HG03139 (cell line): ENCODE results near the gene C1QTNF9.
"Not testable (repeated sequence)": the region's sequence is repeated elsewhere in the genome, so short reads cannot be mapped to it uniquely, and the experiment has no call there.

Experiments
- ATAC-seq: cut with Tn5 transposase; IDR thresholded peaks from one replicate; pipeline ENCODE4 v1.9.1; 2021; ENCODE audit not compliant: unreplicated experiment

Gene C1QTNF9

DNA sequence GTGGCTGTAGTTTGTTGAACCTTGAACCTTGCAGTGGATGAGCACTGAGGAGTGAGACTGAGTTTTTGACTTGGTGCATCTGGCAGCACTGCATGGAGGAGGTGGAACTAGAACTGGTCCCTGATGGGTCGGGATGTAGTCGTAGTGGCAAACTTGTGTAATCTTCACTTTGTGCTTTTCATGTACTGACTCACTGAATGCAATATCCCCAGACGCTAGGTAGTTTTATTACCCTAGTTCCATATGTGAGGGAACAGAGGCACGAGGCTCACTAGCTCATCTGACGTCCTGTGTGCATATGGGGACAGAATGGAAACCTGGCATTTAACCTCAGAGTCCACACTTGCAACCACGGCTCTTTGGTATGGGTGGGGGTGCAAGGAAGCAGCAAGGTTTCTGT lies 10.3 kb downstream of the C1QTNF9 start:
- ATAC-seq = not testable (repeated sequence)

DNA sequence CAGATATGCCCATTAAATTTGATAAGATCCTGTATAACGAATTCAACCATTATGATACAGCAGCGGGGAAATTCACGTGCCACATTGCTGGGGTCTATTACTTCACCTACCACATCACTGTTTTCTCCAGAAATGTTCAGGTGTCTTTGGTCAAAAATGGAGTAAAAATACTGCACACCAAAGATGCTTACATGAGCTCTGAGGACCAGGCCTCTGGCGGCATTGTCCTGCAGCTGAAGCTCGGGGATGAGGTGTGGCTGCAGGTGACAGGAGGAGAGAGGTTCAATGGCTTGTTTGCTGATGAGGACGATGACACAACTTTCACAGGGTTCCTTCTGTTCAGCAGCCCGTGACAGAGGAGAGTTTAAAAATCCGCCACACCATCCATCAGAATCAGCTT lies 12.0 kb downstream of the C1QTNF9 start:
- not testable (repeated sequence) for ATAC-seq

- not testable (repeated sequence) for ATAC-seq
Observed at GRCh38 chr13:24322470-24322869, 13.1 kb downstream of the C1QTNF9 start.

DNA sequence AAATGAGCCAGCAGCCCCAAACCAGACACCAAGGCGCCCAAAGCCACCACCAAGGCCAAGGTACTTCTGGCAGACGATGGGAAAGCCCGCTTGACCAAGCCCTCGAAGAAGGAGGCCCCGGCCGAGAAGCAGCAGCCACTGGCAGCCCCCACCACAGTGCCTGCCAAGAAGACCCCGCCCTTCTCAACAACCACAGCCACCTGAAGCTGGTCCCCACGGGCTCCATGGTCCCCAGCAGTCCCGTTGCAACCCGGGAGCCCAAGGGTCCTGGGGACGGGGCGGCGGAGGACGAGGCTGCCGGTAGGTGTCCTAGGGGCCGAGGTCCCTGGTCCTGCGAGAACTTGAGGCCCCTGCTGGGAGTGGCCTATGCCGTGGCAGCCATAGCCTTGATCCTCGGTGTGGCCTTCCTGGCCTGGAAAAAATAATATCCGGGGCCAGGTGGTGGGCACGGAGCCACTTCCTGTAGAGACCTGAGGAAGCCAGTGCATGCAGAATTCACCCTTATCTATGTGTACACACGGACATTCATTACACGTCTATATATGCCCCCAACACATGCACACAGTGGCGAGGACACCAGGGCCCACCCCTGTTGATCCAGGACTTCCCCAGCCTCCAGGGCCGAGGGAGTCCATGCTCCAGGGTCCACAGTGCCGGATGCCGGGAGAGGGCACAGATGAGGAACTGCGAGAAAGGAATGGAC lies 13.8 kb downstream of the C1QTNF9 start:
- ATAC-seq = no peak

- ATAC-seq = no peak
Observed at GRCh38 chr13:24323739-24324075, 14.3 kb downstream of the C1QTNF9 start.

DNA sequence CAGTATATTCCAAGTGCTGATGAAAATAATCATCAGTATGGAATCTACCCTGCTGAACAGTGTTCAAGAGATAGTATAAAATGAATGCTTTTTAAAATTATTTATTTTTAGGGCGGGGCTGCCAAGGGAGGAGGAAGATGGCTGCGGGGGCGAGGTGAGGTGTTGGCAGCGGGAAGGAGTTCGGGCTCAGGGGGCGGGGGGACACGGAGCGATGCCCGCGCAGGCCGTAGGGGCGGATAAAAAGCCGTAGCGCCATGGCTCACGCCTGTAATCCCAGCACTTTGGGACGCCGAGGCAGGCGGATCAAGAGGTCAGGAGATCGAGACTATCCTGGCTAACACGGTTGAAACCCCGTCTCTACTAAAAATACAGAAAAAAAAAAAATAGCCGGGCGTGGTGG lies 18.2 kb downstream of the C1QTNF9 start:
- not testable (repeated sequence) for ATAC-seq

DNA sequence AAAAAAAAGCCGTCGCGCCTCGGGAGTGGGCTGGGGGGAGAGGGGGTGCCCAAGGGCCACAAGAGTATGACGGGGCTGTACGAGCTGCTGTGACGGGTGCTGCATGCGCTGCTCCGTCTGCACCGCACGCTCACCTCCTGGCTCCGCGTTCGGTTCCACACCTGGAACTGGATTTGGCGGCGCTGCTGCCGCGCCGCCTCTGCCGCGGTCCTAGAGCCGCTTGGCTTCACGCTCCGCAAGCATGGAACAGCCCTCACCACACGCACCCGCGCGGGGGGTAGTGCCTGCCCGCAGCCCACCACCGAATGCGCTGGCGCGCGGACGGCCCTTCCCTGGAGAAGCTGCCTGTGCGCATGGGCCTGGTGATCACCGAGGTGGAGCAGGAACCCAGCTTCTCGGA lies 18.8 kb downstream of the C1QTNF9 start:
- no peak for ATAC-seq

GRCh38 chr13:24338721-24339120 lies 29.3 kb downstream of the C1QTNF9 start:
- no peak for ATAC-seq

GRCh38 chr13:24339937-24340607 lies 30.7 kb downstream of the C1QTNF9 start:
- no peak for ATAC-seq

GRCh38 chr13:24340608-24340955 lies 31.2 kb downstream of the C1QTNF9 start:
- no peak for ATAC-seq

GRCh38 chr13:24341439-24341838 lies 32.1 kb downstream of the C1QTNF9 start:
- ATAC-seq = no peak

- ATAC-seq = no peak
Observed at GRCh38 chr13:24348385-24348784, 39.0 kb downstream of the C1QTNF9 start.

DNA sequence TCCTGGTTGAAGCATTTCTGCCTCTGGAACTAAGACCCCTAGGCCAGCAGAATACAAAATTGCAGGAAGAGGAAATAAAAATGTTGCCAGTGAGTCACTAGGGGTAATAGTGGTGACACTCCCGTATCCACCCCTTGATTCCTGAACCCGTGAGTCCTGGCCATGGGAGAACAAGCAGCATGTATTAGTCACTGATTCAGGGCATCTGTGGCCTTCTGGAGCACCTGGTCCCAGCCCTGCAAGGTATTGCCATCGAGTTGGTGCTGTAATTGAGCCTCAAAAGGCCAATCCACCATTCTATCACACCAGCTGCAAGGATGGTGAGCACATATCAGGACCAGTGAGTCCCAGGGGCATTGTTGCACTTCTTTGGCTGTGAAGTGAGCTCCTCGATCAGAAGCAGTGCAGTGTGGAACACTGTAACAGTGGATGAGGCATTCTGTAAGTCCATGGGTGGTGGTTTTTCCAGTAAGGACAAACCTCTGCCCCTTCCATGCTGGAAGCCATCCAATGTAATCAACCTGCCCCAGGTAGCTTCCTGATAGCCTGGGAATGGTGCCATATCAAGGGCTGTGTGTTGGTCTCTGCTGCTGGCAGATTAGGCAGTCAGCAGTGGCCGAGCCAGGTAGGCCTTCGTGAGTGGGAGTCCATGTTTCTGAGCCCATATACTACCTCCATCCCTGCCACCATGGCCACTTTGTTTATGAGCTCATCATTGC lies 39.6 kb downstream of the C1QTNF9 start:
- no peak for ATAC-seq

DNA sequence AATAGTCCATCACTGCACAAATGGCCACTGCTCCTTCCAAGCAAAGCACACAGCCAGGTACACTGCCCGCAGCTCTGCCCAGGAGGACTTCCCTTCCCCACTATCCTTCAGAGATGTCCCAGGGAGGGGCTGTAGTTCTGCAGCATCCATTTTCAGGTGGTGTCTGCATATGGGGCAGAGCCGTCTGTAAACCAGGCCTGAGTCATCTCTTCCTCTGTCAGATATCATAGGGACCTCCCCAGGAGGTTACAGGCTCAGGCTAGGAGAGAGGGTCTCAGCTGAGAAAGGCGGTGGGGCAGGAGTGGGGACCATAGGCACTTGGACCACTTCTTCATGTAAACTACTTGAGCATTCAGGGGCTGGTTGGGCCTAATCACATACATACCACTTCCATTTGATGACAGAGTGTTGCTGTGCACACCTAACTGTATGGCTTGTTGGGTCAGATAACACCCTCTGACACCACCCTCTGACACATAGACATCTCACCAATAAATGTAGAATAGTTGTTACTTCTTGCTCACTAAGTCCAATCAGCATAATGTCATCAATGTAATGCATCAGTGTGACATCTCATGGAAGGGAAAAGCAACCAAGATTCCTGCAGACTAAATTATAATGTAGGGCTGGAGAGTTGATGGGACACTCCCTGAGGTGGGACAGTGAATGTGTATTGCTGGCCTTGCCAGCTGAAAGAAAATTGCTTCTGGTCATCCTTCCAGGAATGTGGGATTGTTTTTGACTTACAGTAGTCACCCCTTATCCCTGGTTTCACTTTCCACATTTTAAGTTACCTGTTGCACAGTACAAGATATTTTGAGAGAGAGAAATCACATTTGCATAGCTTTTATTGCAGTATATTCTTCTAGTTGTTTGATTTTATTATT lies 40.6 kb downstream of the C1QTNF9 start:
- ATAC-seq = not testable (repeated sequence)

- no peak for ATAC-seq
Observed at GRCh38 chr13:24351423-24351822, 42.0 kb downstream of the C1QTNF9 start.

DNA sequence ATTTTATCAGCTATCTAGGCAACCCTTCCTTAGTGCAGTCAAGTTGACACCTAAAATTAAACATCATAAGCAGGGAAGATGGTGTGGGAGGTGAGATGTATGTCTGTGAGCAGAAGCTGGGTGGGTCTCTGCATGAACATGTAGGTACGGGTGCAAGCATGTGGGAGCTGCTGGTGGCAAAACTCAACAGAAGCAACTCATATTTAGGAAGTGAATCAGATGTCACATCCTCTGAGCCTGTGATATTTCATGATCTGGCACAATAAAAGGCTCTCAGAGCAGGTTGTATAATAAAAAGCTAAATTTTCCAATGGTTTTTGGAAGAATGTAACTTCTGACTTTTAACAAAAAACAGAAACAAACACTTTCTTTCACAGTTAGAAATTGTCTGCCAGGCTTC lies 44.4 kb downstream of the C1QTNF9 start:
- no peak for ATAC-seq

DNA sequence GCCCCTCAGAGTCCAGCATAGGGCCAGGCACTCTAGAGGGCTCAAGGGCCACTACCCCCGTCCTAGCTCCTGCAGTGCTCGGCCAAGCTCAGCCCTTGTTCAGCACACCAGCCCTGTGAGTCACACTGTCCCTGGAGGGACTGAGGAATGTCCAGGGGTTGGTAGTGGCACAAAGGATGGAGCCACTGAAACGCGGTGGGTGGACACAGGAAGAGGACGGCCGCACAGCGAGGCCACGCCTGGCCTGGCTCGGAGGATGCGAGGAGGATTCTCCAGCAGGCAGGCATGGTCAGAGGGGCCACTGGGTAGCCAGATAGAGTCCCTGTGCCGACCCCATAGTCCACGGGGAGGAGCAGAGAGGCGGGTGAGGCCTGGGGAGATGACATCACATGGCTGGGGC lies 45.7 kb downstream of the C1QTNF9 start:
- no peak for ATAC-seq

DNA sequence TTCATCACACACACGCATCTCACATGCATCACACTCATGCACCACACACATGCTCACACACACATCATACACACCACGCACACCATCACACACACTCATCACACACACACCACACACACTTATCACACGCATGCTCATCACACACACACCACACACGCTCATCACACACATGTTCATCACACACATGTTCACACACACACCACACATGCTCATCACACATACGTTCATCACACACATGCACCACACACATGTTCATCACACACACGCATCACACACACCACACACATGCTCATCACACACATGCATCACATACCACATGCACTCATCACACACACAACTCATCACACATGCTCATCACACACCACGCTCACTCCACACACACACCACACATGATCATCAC lies 46.9 kb downstream of the C1QTNF9 start:
- no peak for ATAC-seq

DNA sequence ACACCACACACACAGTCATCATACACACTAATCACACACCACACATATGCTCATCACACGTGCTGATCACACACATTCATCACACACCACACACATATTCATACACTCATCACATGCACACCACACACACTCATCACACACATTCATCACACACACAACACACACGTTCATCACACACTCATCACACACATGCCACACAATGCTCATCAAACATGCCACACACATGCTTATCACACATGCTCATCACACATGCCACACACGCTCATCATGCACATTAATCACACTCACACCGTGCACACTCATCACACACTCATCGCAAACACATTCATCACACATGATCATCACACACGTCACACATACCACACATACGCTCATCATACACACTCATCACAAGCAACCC lies 47.5 kb downstream of the C1QTNF9 start:
- no peak for ATAC-seq

DNA sequence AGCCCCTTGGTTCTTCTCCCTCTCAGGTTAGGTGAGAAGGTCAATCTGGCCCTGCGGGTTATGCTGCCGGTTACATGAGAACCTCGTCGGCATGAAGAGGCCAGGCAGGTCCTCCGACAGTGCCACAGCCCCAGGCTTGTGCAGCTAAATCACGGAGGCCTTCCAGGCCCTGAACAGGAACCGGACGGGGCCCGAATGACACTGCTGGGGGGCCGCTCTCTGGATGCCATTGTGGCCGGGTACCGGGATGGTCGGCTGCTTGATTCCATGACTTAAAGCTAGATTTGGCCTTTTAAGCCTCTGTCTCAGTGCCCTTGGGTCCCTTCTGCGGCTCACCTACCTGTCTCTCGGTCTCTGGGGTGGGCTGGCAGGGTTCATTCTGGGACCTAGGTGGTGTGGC lies 48.4 kb downstream of the C1QTNF9 start:
- ATAC-seq = no peak

GRCh38 chr13:24358836-24359235 lies 49.5 kb downstream of the C1QTNF9 start:
- not testable (repeated sequence) for ATAC-seq
